ENCODE measurements around the gene RPL22.

DNA sequence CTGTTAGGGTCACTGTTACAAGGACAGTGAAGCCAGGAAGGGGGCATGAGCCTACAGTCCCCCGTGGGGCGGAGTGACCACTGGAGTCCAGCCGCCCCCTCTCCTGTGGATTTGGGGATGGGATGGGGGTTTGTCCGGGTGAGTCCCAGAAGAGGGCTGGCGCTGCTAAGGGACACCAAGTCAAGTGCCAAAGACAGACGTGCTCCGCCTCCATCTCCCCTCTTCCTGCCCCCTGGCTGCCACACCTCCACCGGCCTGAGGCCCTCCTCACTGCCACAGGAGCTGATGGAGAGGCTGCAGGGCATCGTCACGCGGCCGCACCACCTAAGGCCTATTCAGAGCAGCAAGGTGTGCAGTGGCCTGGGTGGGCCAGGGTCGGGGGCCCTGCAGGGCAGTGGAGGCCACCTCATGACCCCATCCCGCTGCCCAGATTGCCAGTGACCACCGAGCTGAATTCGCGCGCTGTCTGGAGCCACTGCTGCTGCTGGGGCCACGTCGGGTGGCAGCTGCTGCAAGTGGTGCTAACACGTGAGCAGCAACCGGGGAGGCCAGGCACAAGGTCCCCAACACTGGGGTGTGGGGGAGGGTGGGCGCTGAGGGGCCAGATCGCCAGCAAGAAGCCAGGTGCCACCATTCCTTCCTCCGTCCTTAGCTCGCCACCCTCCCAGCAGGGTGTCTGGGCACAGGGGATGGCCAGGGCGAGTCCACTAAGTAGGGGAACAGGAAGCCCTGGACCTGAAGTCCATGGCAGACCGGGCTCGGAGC lies 11.4 kb upstream of the RPL22 start:
- TF ChIP-seq, protein P1, sequence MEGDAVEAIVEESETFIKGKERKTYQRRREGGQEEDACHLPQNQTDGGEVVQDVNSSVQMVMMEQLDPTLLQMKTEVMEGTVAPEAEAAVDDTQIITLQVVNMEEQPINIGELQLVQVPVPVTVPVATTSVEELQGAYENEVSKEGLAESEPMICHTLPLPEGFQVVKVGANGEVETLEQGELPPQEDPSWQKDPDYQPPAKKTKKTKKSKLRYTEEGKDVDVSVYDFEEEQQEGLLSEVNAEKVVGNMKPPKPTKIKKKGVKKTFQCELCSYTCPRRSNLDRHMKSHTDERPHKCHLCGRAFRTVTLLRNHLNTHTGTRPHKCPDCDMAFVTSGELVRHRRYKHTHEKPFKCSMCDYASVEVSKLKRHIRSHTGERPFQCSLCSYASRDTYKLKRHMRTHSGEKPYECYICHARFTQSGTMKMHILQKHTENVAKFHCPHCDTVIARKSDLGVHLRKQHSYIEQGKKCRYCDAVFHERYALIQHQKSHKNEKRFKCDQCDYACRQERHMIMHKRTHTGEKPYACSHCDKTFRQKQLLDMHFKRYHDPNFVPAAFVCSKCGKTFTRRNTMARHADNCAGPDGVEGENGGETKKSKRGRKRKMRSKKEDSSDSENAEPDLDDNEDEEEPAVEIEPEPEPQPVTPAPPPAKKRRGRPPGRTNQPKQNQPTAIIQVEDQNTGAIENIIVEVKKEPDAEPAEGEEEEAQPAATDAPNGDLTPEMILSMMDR (IDR thresholded peaks at IDR 0.05; ENCODE audit: insufficient read depth, low read depth, low read length): no peak
- no peak for TF ChIP-seq EZH2 (IDR thresholded peaks at IDR 0.05; ENCODE audit: insufficient read depth, low read length)
